Peyer's patch (tissue), 4 donors: Measurements from ENCODE around the gene KCNMA1.

Source experiments
- POLR2A ChIP-seq, 2 donors: fragments of 450-650 bp; IDR thresholded peaks; one replicate each; pipeline ENCODE4 v1.5.1; 2017; ENCODE audit warnings: antibody characterized with exemption in 2 of 2, mild to moderate bottlenecking in 2 of 2, moderate library complexity in 2 of 2
- TF ChIP-seq, protein P1 (sequence below), 6 experiments: fragments of 450-650 bp in 4 of 6; fragments of 200-600 bp in 2 of 6; sonication (generic) in 1 of 6; IDR thresholded peaks; one replicate each; pipeline ENCODE4 v1.5.1; 2017 to 2019; ENCODE audit warnings: antibody characterized with exemption in 6 of 6, mild to moderate bottlenecking in 3 of 6, moderate library complexity in 1 of 6

DNA sequence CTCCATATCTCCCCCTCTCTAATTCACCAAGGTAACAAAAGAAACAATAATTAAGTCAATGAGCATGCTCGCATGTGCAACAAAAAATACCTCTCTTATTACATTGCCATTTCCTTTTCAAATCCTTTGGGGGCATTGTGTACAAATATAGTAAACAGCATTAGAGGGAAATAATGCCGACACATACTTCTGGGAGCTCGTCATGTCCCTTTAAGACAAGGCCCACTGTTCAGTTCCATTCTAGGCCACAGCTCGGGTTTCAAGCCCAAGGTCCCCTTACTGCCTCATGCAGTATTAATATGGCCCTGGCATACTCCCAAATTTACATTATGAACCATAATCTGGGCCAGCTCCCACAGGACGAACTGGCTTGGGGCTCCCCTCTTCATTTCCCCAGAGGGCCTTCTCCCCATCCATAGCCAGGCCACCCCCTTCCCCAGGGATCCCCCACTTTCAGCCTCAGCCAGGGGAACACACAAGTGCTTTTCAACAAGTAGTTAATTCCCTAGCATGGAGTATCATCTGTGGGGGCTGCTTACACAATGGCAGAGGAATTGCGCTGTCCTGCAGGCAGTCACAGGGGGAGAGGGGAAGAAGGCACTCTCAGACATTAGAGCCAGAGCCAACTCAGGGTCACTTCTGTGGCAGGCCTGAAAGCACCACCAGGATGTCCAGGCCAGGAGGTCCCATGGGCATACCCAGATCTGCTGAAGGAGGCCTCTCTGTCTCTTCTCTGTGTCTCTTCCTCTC lies 110.6 kb downstream of the KCNMA1 start:
- TF ChIP-seq POLR2A (IDR thresholded peaks at IDR 0.05) = no peak
- TF ChIP-seq, protein P1, sequence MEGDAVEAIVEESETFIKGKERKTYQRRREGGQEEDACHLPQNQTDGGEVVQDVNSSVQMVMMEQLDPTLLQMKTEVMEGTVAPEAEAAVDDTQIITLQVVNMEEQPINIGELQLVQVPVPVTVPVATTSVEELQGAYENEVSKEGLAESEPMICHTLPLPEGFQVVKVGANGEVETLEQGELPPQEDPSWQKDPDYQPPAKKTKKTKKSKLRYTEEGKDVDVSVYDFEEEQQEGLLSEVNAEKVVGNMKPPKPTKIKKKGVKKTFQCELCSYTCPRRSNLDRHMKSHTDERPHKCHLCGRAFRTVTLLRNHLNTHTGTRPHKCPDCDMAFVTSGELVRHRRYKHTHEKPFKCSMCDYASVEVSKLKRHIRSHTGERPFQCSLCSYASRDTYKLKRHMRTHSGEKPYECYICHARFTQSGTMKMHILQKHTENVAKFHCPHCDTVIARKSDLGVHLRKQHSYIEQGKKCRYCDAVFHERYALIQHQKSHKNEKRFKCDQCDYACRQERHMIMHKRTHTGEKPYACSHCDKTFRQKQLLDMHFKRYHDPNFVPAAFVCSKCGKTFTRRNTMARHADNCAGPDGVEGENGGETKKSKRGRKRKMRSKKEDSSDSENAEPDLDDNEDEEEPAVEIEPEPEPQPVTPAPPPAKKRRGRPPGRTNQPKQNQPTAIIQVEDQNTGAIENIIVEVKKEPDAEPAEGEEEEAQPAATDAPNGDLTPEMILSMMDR (IDR thresholded peaks at IDR 0.05) = no peak
